HG03095 (cell line): ENCODE measurements around the gene EIF5A2.

Experiments used
- ATAC-seq: cut with Tn5 transposase; IDR thresholded peaks from one replicate; pipeline ENCODE4 v1.9.1; 2021; ENCODE audit warnings: moderate library complexity; ENCODE audit not compliant: unreplicated experiment

EIF5A2 gene

DNA sequence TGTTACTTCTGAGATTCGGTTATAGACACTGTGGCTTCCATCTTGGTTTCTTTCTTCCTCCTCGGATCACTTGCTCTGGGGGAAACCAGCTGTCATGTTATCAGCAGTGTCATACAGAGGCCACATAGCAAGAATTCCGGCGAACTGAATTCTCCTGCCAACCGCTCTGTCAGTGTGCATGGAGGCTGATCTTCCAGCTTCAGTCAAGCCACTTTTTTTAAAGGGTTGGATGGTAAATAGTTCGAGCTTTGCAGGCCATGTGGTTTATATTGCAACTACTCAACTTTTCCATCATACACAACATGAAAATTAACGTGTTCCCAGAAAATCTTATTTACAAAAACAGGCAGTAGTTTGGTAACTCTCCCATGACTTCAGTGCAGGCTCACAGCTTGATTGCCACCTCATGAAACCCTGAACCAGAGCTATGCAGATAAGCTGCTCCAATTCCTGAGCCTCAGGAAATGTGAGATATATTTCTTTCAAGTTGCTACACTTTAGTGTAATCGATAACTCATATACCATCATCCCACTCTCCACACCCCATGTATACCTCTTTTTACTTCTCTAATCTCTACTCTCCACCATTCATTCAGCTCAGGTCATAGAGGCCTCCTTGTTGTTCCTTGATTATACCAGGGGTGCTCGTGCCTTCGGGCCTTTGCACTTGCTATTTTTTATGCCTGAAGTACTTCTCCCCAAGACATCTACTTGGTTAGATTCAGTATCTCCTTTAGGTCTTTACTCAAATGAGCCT, 45.6 kb downstream of the EIF5A2 start:
- ATAC-seq, result no peak

DNA sequence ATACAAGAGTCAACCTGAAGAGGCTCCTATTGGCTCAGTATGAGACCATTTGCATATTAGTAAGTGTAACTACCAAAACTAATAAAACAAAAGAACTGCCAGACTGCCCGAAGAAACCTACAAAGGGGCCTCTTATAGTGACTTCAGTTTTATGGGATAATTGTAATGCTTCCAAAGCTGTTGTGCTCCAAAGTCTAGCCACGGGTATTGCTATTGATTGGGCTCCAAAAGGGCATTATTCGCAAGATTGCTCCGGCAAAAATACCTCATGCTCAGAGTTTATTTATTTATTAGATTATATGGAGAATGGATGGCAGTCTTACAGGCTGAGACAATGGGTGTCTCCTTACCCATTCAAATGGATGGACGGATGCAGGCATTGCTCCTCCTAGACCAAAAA, 49.8 kb downstream of the EIF5A2 start:
- ATAC-seq, result no peak

GRCh38 chr3:170852324-170852723, 56.1 kb downstream of the EIF5A2 start:
- no peak for ATAC-seq

- no peak for ATAC-seq
Observed at GRCh38 chr3:170848292-170848917, 60.0 kb downstream of the EIF5A2 start.

DNA sequence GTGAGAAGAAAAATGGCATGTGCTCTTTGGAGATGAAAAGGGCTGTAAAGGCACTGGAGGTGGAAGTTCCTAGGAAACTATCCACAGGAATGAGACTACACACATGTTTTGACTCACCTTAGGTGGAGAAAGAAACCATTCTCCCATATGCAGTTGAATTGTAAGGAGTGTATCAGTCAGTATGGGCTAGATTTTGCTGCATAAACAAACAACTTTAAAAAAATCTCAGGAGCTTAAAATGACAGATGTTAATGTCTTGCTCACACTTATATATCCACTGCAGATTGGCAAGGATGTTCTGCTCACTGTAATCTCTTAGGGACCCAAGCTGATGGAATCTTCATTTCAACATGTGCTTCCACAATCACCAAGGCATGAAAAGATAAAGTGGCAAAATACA, 64.1 kb downstream of the EIF5A2 start:
- no peak for ATAC-seq

DNA sequence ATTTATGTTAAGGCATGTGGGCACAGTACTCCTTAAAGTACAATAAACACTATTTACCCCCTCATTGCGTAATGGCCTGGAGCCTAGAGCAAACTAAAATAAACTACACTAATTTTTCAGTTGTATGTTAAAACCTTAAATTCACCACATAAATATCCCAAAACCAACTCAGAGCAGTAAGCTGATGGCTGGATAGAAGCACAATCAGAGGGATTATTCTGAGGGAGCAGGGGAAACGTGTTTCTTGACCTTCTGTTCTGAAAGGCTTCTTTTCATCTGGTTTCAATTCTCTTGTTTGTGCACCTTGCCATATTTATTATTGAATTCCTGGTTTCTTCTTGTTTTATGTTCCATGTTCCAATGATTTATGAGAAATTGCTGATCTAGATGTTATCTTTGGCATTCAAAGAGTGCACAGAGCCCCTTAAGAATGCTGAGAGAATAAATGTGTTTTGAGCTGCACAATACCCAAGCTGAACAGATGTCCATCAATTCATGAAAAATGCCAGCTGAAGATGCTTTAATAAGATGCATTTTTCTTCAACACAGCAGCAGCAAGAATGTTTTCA, 68.1 kb downstream of the EIF5A2 start:
- ATAC-seq, result no peak

GRCh38 chr3:170839518-170840100, 68.8 kb downstream of the EIF5A2 start:
- no peak for ATAC-seq
